ENCODE data around the gene SYT17. TPM values are rescaled to one million over a fixed set of nuclear protein-coding genes. Genes with fewer than 3 reads are reported as not detected.

The SYT17 gene
- total and polyA plus RNA-seq, 10 of the 15 experiments (the other 5 are each of a cell fraction or from before 2014, with no cell fraction given) = 3.7 to 12.3 (median 5.0) TPM

DNA sequence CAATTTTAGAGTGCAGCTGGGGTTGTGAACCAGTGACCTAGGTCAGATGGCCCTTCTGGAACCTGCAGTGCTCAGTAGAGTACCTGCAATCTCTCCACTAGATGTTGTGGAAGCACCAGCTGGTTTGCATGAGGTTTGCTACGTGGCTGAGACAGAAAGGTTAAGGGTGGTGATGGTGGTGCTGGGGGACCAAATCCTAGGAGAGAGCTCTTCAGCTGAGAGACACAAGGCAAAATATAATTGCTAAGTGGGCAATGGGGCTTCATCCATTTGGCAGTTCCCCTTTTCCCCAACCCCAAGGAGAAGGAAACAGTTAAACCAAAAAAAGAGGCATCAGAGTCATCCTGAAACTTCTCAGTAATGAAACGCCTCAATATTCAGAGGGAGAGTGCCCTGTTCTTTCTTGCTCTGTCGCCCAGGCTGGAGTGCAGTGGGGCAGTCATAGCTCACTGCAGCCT is 40.3 kb upstream of the SYT17 start (continued):
- no peak for TF ChIP-seq PAX5 (IDR thresholded peaks at IDR 0.05; ENCODE audit: borderline replicate concordance, low read depth, low read length)
- no peak for TF ChIP-seq MYC (IDR thresholded peaks at IDR 0.05; ENCODE audit: insufficient read depth, insufficient read length, insufficient replicate concordance, low read length, severe bottlenecking)
- TF ChIP-seq, protein P1, sequence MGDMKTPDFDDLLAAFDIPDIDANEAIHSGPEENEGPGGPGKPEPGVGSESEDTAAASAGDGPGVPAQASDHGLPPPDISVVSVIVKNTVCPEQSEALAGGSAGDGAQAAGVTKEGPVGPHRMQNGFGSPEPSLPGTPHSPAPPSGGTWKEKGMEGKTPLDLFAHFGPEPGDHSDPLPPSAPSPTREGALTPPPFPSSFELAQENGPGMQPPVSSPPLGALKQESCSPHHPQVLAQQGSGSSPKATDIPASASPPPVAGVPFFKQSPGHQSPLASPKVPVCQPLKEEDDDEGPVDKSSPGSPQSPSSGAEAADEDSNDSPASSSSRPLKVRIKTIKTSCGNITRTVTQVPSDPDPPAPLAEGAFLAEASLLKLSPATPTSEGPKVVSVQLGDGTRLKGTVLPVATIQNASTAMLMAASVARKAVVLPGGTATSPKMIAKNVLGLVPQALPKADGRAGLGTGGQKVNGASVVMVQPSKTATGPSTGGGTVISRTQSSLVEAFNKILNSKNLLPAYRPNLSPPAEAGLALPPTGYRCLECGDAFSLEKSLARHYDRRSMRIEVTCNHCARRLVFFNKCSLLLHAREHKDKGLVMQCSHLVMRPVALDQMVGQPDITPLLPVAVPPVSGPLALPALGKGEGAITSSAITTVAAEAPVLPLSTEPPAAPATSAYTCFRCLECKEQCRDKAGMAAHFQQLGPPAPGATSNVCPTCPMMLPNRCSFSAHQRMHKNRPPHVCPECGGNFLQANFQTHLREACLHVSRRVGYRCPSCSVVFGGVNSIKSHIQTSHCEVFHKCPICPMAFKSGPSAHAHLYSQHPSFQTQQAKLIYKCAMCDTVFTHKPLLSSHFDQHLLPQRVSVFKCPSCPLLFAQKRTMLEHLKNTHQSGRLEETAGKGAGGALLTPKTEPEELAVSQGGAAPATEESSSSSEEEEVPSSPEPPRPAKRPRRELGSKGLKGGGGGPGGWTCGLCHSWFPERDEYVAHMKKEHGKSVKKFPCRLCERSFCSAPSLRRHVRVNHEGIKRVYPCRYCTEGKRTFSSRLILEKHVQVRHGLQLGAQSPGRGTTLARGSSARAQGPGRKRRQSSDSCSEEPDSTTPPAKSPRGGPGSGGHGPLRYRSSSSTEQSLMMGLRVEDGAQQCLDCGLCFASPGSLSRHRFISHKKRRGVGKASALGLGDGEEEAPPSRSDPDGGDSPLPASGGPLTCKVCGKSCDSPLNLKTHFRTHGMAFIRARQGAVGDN (IDR thresholded peaks at IDR 0.05) = no peak
- no peak for TF ChIP-seq YY1 (IDR thresholded peaks at IDR 0.05; ENCODE audit: low read depth, low read length)
- TF ChIP-seq EZH2 (IDR thresholded peaks at IDR 0.05; ENCODE audit: borderline replicate concordance, control insufficient read depth, low read depth, low read length) = no peak
- peak; percentile 35; the same call in 1 of the 2 replicates for TF ChIP-seq ZBED1 (IDR thresholded peaks at IDR 0.05; ENCODE audit: borderline replicate concordance)
- no peak for TF ChIP-seq CHD2 (IDR thresholded peaks at IDR 0.05; ENCODE audit: borderline replicate concordance, low read depth, low read length)
- TF ChIP-seq CHD1 (IDR thresholded peaks at IDR 0.05; ENCODE audit: low read depth, low read length) = no peak
- 0 out of 2 replicates have a peak, but pooled peaks have one; percentile 12 for TF ChIP-seq BCL11A (IDR thresholded peaks at IDR 0.05; ENCODE audit: low read depth, low read length)
- TF ChIP-seq, protein P2, sequence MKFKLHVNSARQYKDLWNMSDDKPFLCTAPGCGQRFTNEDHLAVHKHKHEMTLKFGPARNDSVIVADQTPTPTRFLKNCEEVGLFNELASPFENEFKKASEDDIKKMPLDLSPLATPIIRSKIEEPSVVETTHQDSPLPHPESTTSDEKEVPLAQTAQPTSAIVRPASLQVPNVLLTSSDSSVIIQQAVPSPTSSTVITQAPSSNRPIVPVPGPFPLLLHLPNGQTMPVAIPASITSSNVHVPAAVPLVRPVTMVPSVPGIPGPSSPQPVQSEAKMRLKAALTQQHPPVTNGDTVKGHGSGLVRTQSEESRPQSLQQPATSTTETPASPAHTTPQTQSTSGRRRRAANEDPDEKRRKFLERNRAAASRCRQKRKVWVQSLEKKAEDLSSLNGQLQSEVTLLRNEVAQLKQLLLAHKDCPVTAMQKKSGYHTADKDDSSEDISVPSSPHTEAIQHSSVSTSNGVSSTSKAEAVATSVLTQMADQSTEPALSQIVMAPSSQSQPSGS (IDR thresholded peaks at IDR 0.05; ENCODE audit: low read length) = 0 out of 2 replicates have a peak, but pooled peaks have one; percentile 21
- TF ChIP-seq NFYB (IDR thresholded peaks at IDR 0.05; ENCODE audit: insufficient read depth, low read depth, low read length) = no peak
- peak; percentile 91 for TF ChIP-seq IKZF1 (conservative IDR thresholded peaks at IDR 0.05)
- no peak for TF ChIP-seq SIX5 (IDR thresholded peaks at IDR 0.05; ENCODE audit: low read depth, low read length, severe bottlenecking)
- no peak for TF ChIP-seq SREBF2 (IDR thresholded peaks at IDR 0.05; ENCODE audit: low read length)
- TF ChIP-seq TARDBP (IDR thresholded peaks at IDR 0.05; ENCODE audit: borderline replicate concordance) = no peak
- TF ChIP-seq KLF5 (IDR thresholded peaks at IDR 0.05; ENCODE audit: partially characterized antibody) = no peak
- TF ChIP-seq, protein P3, sequence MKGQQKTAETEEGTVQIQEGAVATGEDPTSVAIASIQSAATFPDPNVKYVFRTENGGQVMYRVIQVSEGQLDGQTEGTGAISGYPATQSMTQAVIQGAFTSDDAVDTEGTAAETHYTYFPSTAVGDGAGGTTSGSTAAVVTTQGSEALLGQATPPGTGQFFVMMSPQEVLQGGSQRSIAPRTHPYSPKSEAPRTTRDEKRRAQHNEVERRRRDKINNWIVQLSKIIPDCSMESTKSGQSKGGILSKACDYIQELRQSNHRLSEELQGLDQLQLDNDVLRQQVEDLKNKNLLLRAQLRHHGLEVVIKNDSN (IDR thresholded peaks at IDR 0.05; ENCODE audit: borderline replicate concordance, extremely low read length, insufficient read depth, low read depth, low read length) = no peak
- TF ChIP-seq, protein P4, sequence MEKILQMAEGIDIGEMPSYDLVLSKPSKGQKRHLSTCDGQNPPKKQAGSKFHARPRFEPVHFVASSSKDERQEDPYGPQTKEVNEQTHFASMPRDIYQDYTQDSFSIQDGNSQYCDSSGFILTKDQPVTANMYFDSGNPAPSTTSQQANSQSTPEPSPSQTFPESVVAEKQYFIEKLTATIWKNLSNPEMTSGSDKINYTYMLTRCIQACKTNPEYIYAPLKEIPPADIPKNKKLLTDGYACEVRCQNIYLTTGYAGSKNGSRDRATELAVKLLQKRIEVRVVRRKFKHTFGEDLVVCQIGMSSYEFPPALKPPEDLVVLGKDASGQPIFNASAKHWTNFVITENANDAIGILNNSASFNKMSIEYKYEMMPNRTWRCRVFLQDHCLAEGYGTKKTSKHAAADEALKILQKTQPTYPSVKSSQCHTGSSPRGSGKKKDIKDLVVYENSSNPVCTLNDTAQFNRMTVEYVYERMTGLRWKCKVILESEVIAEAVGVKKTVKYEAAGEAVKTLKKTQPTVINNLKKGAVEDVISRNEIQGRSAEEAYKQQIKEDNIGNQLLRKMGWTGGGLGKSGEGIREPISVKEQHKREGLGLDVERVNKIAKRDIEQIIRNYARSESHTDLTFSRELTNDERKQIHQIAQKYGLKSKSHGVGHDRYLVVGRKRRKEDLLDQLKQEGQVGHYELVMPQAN (conservative IDR thresholded peaks at IDR 0.05) = no peak
- TF ChIP-seq NR2C1 (IDR thresholded peaks at IDR 0.05) = no peak
- TF ChIP-seq GATAD2B (conservative IDR thresholded peaks at IDR 0.05; ENCODE audit: low read depth) = peak; percentile 53; the same call in 1 of the 2 replicates
- TF ChIP-seq NR2F1 (conservative IDR thresholded peaks at IDR 0.05) = peak; percentile 57; the same call in 1 of the 2 replicates
- TF ChIP-seq CREB1 (IDR thresholded peaks at IDR 0.05; ENCODE audit: low read depth) = 0 out of 2 replicates have a peak, but pooled peaks have one; percentile 14

Measured in GM12878 (cell line).